RWPE1 (cell line): ENCODE results near the gene CDCP1.
A peak's percentile ranks its signal among the peaks of the same experiment; 100 is the strongest.

ENCODE experiments used
- CTCF ChIA-PET: fragments of 350-600 bp; sonication (Branson Sonifier 250); formaldehyde crosslinking; extraction: SDS; loops from one replicate; lab custom pipeline; 2021; lab: Yijun Ruan, JAX
- POLR2A ChIA-PET: fragments of 400-600 bp; formaldehyde crosslinking; extraction: SDS; loops from one replicate; lab custom pipeline; 2020; ENCODE audit warnings: antibody characterized with exemption; ENCODE audit not compliant: low non-redundant PET; lab: Yijun Ruan, JAX
- DNase-seq: peaks from one replicate; pipeline ENCODE4 v3.0.0; 2012; ENCODE audit warnings: low spot score
- H3K27ac ChIP-seq: fragments of 450-650 bp; 2 replicates; pipeline ENCODE4 v1.5.1; 2017
- TF ChIP-seq, protein P1 (sequence below): fragments of 450-650 bp; conservative IDR thresholded peaks from 2 replicates; pipeline ENCODE4 v1.5.1; 2017; ENCODE audit warnings: low read depth, mild to moderate bottlenecking

Gene CDCP1

DNA sequence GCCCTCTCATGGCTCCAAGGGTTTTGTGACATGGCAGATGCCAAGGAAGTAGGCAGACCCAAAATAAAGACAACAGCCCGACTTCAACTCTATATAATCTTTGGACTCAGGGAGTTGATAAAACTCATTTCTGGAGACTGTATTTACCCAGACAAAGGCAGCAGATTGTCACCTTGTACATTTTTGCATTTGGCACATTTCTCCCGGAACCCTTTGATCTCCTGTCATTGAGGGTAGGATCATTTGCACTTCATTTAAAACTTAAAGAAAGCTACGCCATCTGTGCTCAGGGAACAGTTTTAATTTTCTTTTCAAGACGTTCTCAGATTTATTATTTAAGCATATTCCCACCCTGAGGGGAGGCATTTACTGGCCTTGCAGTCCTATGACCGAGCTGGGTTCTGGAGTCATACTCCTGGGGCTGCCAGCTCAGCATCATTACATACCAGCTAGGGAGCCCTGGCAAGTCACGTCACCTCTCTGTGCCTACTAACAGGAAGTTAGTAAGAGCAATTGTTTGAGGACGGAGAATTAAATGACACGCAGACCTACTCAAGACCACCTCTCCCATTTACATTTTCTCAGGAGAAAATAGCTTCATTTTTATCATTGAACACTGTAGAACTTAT, 5.9 kb downstream of the CDCP1 start:
- CTCF ChIA-PET = interaction anchor here (0.7 kb wide), 1 partner anchor 54 kb away, joined by 3 read pairs; no protein-coding TSS in a partner anchor
- peak overlapping the region; percentile 88 for H3K27ac ChIP-seq
- peak; percentile 51 for DNase-seq
- POLR2A ChIA-PET = no interaction called here
- TF ChIP-seq, protein P1, sequence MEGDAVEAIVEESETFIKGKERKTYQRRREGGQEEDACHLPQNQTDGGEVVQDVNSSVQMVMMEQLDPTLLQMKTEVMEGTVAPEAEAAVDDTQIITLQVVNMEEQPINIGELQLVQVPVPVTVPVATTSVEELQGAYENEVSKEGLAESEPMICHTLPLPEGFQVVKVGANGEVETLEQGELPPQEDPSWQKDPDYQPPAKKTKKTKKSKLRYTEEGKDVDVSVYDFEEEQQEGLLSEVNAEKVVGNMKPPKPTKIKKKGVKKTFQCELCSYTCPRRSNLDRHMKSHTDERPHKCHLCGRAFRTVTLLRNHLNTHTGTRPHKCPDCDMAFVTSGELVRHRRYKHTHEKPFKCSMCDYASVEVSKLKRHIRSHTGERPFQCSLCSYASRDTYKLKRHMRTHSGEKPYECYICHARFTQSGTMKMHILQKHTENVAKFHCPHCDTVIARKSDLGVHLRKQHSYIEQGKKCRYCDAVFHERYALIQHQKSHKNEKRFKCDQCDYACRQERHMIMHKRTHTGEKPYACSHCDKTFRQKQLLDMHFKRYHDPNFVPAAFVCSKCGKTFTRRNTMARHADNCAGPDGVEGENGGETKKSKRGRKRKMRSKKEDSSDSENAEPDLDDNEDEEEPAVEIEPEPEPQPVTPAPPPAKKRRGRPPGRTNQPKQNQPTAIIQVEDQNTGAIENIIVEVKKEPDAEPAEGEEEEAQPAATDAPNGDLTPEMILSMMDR = no peak

DNA sequence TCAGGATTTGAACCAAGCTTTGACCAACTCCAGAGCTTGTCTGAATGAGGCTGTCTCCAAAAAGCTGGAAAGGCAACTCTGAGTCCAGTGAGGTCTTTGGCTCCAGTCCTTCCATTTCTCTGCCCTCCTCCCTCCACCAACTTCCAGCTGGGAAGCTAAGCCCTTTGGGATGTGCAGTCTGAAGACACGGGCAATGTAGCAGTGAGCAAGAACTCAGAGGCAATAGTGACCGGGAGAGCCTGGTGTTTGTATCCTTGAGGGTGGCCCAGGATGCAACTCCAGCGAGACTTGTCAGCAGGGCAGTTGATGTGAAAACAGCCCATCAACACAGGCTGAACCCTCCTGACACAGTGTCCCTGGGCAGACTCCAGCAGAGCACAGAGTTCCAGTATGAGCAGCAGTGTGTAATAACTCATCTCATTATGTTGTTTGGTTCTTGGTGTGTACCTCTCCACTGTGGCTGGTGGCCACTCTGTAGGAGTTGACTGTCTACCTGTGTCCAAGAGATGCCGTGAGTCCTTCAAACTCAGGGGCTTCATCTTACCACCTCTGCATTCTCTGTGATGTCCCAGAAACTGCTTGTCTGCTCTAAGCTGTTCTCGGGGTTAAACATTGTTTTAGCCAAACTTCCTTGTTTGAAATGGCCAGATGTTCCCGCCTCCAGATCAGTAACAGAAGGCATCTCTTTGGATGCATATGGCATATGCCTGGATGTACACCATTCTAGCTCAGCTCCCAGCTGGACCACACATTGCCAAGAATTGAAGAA, 6.6 kb downstream of the CDCP1 start:
- TF ChIP-seq, protein P1 = no peak
- ChIA-PET CTCF (no interaction called here), POLR2A (no interaction called here)
- DNase-seq = no peak
- peak overlapping the region; percentile 88 for H3K27ac ChIP-seq

DNA sequence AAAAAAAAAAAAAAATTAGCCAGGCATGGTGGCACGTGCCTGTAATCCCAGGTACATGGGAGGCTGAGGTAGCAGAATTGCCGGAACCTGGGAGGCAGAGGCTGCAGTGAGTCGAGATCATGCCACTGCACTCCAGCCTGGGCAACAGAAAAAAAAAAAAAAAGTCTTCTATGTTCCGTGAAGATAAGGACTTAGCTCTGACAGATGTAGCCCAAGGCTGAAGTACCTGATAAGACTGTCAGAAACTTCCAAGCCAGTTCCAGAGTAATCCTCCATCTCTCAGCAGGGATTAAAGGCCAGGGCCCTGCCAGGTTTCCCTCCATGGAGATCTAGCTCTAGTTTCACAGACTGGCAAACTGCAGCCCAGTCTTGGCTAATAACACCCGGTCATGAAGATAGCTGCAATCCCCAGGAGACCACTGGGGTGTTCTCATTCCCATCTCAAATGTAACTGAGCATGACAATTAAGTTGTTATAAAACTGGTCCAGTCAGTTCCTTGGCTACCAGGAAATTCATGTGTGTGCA, 8.5 kb downstream of the CDCP1 start:
- POLR2A ChIA-PET = no interaction called here

DNA sequence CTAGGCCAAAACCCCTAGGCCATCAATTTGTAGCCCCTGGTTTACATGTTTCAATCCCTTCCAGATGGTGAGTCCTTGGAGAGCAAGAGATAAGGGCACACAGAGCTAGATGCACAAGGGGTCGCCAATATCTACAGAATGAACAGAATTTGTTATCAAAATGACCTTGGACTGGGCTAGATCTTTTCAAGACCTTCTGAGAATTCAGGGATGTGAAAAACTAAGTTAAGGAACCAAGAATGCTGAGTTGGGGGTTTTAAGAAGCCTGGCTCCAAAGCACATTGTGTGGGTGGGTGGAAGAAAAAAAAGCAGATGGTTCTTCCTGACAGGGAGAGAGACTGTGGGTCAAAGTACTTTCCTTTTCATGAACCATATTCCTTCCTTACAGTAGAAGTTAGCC, 10.2 kb downstream of the CDCP1 start:
- H3K27ac ChIP-seq = no peak overlapping the region
- ChIA-PET CTCF (no interaction called here), POLR2A (no interaction called here)
- TF ChIP-seq, protein P1 = no peak
- DNase-seq = no peak

More for the DNA sequence above, 8.5 kb downstream of the CDCP1 start:
- H3K27ac ChIP-seq = peak overlapping the region; percentile 29; the same call in 1 of the 2 replicates
- no peak for DNase-seq
- CTCF ChIA-PET = no interaction called here
- TF ChIP-seq, protein P1 = no peak

DNA sequence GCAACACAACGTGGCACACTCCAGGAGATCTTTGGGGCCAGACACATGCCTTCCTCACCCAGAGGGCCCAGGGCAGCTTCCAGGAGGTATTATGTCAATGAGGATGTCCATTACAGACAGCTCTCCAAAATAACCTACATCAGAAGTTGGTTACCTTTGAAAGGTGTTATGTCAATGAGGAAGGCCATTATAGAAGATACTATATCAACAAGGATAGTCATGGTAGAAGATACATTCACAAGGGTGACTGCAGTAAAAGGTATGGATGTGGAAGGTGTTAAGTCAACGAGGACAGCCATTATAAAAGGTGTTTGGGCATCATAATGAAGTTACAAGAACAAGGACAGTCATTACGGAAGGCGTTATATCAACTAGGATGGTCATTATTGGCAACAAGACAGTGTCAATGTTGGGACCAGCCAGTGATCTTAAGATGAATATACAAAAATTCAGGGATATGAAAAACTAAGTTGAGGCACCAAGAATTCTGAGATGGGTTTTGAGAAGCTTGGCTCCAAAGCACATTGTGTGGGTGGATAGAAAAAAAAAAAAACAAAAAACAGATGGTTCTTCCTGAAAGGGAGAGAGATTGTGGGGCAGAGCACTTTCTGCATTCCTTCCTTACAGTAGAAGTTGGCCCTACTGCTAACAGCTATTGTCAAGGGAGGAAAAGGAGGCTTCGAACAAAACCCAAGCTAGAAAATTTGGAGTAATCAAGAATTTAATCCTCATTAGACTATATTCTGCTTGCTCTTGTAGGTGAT, 11.2 kb downstream of the CDCP1 start:
- ChIA-PET CTCF (interaction anchor here (0.6 kb wide), 1 partner anchor 978 kb away, joined by 4 read pairs; no protein-coding TSS in a partner anchor), POLR2A (no interaction called here)
- H3K27ac ChIP-seq = peak overlapping the region; percentile 85
- TF ChIP-seq, protein P1 = no peak
- DNase-seq = no peak

DNA sequence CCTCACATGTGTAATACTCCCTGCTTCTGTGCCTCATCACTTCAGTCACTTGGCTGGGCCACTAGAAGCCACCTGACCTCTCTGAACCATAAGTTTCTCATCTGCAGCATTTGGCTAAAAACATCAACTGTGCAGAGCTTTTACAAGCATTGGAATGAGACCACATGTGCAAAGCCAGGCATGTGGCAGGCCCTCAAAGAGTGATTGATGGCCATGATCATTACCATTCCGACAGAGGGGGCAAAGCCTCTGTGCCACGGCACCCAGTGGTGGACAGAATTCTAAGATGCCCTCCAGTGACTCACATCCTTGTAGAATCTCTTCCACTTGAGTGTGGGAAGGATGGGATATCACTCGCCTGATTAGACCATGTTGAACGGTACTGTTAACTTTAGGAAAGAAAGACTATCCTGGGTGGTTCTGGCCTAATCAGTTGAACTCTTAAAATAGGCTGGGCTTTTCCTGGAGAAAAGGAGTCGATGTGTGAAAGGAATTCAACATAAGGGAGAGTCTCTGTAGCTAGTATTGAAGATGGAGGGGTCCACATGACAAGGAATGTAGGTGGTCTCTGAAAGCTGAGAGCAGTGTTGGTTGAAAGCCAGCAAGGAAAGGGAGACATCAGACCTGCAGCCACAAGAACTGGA, 13.5 kb downstream of the CDCP1 start:
- H3K27ac ChIP-seq = peak overlapping the region; percentile 67; the same call in 1 of the 2 replicates

More for the DNA sequence above, 13.5 kb downstream of the CDCP1 start:
- no peak for DNase-seq
- CTCF ChIA-PET = no interaction called here
- POLR2A ChIA-PET = no interaction called here
- TF ChIP-seq, protein P1 = no peak
